GM18498 (cell line): ENCODE results near the gene SNF8.

ENCODE experiments used
- ATAC-seq: cut with Tn5 transposase; IDR thresholded peaks from one replicate; pipeline ENCODE4 v1.9.1; 2021; ENCODE audit warnings: mild to moderate bottlenecking, moderate library complexity; ENCODE audit not compliant: unreplicated experiment

The SNF8 gene

DNA sequence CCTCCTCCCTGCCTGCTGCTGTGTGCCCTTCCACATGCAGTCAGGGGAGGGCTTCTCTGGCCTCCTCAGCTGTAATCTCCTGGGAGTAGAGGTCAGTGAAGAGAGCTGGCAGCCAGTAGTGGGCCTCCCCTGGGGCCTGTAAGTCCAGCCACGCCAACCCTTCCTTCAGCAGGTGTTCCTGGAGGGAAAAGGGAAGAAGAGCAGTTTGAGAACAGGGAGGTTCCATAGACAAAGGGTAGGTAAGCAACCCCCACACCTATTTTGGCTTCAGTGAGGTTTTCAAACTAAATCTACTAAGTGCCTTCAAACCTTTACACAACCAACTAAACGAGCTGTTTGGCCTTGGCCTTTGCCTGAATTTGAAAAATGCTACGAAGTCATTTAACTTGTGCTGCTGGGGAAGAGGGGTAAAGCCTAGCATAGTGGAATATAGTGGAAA is 14.2 kb downstream of the SNF8 start:
- no peak for ATAC-seq

DNA sequence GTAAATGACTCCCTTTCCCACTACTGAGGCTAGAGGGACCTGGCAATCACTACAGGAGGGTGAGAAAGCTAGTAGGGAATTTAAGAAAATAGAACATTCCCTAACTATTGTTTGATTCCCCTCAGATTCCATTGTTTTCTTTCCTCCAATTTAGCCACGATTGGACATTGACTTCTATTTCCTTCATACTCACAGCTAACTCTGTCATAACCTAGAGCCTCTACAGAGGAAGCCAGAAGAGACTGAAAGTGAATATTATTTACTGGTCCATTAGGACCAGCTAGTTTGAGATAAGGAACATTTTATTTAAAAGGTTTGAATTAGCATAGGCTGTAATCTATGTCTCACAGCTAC is 14.9 kb downstream of the SNF8 start:
- ATAC-seq: no peak

DNA sequence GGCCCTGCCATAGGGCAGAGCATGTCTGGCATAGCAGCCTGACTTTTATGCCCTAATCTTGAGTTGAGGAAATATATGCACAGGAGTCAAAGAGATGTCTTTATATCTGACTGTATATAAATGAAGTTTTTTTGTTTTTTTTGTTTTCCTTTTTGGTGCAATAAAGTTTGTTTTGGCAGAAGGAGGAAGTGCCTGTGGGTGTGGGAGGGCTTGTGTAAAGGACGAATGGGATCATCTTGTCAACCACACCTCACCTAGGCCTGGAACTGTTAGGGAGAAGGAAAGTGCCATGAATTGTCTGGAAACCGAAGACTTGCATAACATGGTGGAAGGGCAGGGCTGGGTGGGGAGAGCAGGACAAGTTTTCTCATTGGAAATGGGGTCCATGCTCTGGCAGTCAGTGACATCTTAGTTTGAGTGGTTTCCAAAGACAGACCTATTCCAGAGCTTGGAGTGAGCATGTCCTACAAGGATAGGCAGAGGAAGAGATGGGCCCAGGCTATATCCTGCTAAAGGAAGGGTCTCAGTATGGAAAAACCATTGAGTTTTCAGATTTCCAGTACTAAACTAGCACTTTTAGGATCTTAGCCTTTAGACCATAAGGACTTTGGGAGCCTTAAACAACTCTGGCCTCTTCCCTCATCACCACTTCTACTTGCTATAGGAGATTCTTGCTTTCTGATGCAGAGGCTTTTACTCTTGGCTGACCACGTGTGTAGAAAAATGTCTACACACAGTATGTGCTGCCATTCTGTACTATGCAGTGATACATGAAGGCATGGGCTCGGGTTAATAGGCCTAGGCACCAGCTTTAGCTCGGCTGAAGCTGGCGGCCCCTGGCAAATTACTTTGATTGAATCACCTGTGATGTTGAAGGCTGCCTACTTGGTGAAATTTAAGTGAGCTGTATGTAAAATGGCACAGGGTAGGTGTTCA is 15.5 kb downstream of the SNF8 start:
- no peak for ATAC-seq

DNA sequence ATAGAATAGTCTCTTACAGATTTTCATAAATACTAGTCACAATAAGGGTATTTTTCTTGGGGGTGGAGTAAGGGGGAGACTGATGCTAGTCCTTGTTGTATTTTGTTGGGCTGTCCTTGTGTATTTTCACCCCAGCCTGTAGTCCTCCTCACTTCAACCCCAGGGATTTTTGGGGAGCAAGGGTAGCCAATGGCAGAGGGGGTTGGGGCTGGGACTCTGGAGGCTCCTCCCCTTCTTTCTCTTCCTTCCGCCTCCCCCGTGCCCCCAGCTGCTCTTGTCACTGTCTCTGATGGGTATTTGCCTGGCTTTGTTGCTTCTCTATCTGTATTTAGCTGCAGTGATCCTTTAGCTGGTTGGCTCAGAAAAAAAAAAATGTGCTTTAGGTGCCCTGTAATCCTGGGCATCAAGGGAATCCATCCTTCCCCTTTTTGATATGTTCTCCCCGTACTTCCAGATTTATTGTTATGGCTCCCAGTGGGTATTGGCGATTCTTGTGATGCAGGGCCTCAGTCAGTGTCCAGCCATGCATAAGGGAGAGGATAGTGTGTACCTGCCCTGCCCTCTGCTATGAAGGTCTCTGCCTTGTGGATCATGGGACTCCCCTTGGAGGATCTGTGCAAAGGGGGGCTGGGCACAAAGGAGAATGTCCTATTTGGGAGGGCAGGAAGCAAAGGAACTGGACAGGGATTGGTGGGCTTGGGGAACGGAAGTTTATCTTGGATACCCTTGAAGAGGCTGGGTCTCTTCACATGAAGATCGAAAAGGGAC is 16.5 kb downstream of the SNF8 start:
- ATAC-seq: no peak

DNA sequence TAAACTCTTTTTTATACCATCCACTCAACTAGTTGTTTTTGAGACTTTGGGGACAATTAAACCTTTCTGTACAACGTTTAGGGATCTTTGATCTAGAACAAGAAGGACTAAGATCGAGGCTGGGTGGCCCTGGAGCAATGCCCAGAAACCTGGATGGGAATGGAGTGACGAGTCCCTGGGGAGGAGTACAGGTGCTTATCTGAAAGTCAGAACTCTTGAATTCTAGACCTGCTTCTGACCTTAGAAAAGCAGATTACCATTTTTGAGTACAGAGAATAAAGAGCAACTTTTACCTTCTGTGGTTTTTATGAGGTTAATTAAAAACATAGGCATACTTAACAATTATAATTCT is 18.7 kb downstream of the SNF8 start:
- ATAC-seq: no peak

DNA sequence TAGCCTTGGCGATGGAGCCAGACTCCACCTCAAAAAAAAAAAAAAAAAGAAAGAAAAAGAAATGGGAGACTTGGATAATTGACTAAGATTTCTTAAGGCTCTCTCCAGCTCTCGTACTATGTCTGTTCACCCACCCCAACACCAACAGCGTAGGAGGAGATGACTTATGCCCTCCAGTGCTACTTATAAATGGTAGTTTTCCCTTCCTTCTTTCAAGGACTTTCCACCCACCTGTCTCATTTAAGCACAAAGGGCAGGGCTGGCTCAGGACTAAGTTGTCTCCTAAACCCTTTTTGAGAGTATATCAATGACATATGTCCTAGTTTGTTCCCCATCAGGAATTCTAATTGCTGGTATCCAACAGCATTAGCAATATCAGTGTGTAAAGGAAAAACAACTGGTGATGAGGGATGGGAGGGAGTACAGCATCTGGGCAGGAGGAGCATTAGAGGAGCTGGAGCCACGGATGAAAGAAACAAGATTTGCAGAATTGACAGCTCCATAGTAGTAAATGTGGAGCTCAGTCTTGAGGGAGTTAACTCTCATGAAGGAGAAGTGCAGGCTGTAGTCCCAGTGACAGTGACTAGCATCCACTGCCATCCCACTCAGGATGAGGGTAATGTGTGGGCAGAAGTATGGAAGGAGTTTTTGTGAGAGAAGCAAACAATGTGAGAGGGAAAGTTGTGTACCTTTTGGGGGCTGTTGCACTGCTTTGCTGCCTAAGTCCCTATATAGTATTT is 19.2 kb downstream of the SNF8 start:
- ATAC-seq: no peak

DNA sequence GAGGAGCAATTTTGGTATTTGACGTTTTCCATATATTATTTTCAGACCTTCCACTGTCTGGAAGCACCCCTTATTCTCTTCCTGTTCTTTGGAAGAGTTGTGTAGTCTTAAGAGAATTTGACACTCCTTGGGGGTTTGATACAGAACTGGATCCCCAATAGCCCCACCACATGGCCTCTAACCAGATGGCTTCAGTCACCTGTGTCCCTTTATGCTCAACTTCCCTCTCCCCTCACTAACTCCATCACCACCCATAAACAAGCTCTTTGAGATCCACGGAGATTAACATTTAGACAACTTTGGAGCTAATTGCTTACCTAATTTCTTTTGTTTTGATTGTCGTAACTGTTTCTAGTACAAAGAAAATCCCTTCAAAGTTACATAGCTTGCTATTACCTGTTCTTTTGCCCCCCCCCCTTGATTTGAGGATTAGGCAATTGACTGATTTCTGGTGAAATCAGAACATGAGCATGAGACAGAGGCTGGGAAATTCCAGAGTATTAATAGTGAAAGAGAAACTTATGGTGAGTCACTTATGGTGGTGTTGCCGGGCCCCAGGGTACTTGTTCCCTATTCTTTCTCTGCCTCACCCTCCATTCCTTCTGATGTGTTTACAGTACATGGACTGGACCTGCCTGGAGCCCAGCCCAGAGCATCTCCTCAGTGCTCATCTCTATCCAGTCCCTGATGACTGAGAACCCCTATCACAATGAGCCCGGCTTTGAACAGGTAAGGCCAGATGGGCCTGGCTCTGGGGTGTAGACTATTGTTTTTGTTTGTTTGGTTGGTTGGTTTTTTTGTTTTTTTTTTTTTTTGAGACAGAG is 29.0 kb downstream of the SNF8 start:
- peak; percentile 79 for ATAC-seq

DNA sequence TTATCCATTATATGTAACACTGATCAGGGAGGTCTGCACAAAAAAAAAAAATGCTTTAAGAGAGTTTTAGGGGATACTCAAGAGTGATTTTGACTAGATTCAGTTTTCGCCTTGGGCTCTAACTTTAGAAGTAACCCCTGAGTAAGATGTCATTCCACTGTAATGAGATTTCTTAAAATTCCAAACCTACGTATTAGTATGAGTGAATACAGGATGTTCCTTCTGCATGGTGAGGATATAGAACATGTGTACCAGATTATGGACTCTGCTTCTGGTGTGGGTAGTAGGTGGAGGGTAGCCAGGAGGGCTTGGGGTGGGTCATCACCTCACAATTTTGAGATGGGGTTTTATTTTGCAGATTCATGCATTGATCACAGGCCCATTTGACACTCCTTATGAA is 32.2 kb downstream of the SNF8 start:
- no peak for ATAC-seq

DNA sequence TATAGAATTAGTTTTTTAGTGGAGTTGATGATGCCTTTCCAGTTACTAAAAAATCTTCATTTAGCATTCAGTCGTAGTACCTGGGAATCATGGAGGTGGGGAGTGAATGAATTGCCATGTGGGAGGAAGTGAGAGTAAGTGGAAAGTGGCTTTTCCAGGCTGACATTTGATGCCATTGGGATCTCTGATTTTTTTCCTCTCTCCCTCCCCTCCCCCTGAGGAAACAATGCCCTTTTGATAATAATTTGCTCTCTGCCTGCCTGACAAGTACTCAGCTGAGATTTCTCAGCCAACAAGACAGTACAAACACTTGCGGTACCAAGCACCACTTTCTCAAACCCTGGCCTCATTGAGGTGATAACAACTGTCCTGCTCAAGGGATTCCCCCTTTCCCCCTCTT is 34.3 kb downstream of the SNF8 start:
- no peak for ATAC-seq

DNA sequence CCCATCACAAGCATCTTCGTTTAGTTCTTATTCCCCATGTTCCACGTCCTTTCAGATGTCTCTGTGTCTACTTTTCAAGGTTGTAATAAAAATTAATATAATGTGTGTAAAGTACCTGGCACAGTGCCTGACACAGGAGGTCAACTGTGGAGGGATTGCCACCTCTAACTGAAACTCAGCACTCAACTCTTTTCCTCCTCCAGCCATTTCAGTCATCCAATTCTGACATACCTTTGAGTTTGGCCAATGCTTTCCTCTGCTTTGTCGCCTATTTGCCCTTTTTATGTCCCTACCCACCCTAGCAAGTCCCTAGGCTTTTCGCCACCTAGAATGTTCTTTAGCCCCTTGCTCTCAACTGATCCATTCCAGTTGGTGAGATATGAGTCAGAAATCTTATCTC is 34.9 kb downstream of the SNF8 start:
- no peak for ATAC-seq

DNA sequence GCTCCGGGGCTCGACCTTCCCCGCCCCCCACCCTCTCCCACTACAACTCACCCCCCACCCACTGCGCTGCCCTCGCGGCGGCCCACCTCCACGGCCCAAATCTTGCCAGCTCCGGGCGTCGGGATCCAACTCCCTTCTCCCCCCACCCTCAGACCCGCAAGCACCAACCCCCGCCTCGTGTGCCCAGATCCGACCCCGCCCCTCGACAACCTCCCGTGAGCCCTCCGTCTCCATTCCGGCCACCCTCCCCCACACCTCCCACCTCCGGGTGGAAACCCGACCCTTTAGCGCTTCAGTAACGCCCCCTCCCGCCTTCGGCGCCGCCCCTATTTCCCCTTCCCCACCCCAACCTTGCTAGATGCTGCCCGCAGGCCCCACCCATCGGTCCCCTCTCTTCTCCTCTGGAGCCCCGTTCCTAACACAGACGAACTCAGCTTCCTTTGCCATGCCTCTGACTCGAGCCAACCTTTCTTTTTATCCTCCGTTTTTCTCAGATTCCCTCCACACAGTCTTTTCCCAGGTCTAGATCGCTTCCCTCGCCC is 35.7 kb downstream of the SNF8 start:
- peak; percentile 48 for ATAC-seq

DNA sequence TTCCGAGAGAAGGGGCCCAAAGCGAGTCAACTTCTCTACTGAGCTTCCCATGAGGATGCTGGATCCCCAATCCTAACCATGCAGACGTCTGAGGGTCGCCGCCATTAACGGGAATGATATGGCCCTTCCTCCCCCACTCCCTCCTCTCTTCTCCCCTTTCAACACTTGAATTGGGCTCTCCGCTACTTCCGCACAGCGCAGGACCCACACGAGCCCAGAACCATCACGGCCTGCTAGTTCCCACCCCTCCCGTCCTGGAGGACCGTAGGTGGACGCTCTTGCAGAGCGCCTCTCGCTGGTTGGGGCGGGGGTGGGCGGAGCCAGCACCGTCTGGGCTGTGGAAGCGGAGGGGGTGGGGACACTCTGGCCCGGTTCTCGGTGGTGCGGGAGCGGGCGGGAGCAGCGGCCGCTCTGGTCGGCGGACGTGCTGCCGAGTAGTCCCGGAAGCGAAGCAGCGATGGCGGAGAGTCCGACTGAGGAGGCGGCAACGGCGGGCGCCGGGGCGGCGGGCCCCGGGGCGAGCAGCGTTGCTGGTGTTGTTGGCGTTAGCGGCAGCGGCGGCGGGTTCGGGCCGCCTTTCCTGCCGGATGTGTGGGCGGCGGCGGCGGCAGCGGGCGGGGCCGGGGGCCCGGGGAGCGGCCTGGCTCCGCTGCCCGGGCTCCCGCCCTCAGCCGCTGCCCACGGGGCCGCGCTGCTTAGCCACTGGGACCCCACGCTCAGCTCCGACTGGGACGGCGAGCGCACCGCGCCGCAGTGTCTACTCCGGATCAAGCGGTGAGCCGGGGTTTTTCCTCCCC is 36.4 kb downstream of the SNF8 start, which contains the start of gene UBE2Z:
Gene UBE2Z, plus strand, starts transcription at position 361 of the 797 bp plus-strand sequence. Its CDS starts 97 bp downstream, at position 458.
- peak; percentile 78 for ATAC-seq

DNA sequence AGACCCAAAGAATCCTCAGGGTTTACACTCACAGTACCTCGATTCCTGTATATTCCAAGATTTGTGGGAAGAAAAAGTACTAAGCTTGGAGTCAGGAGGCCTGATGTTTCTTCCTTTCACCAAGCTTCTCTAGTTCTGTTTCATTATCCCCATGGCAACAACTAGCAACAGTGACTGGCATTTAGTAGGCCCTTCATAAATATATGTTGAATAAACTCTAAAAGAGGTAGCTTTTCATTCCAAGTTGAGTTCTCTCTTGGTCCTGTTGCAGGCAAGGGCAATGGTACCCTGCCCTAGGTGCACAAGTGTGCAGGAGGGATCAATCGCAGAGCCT is 37.0 kb downstream of the SNF8 start:
- no peak for ATAC-seq

DNA sequence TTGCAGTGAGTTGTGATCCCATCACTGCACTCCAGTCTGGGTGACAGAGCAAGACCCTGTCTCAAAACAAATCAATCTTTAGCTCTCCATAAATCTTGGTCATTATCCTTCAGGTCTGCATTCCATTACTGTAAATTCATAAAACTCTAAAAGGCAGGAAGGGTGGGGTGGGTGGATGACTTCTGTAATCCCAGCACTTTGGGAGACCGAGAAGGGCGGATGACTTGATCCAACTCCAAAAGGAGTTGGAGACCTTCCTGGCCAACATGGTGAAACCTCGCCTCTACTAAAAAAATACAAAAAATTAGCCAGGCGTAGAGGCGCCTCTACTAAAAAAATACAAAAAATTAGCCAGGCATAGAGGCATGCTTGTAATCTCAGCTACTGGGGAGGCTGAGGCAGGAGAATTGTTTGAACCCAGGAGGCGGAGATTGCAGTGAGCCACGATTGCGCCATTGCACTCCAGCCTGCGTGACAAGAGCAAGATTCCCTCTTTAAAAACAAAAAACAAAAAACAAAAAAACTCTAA is 38.6 kb downstream of the SNF8 start:
- no peak for ATAC-seq

DNA sequence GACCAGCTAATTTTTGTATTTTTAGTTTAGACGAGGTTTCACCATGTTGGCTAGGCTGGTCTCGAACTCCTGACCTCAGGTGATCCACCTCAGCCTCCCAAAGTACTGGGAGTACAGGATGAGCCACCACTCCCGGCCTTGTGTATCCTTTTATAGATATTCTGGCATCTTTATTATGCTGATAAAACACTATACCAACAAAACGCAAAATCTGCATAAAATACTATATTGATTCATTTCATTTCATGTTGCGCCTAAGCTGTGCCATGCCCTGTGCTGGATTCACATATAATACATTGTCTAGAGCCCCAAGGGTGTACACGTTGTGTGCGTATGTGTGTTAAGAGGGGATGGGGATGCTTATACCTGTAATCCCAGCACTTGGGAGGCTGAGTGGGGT is 40.2 kb downstream of the SNF8 start:
- ATAC-seq: no peak

DNA sequence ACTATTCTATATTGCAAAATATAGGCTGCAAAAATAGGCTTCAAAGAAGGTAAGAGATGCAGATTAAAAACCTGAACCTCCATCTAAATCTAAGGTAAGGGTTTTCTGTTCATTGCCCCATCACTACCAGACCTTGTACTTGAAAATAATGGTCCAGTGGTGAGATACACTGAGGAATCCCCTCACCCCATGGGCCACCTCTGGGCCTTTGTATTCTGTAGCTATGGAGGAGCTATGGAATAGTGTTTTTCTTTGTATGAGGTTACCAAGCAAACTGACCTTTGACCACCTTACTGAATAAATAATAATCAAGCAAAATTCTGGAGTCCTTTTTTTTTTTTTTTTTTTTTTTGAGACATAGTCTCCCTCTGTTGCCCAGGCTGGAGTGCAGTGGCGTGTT is 41.2 kb downstream of the SNF8 start:
- ATAC-seq: no peak

DNA sequence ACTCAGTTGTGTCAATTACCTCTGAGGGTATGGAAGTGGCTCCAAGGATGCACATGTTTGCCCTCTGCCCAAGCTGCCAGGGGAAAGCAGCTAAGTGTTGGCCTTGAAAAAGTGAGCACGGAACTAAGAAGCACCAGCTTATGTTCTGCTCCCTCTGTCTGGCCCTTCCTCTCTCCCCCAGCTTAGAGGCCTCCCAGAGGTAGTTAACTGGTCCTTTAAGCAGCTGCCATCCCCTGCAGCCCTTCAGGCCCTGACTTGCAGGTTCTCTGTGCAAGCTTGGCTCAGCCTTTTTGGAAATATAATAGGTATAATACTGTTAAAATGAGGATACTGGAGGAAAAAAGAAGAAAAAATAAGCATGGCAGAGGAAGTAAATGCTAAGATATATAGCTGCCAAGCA is 43.4 kb downstream of the SNF8 start:
- ATAC-seq: no peak

DNA sequence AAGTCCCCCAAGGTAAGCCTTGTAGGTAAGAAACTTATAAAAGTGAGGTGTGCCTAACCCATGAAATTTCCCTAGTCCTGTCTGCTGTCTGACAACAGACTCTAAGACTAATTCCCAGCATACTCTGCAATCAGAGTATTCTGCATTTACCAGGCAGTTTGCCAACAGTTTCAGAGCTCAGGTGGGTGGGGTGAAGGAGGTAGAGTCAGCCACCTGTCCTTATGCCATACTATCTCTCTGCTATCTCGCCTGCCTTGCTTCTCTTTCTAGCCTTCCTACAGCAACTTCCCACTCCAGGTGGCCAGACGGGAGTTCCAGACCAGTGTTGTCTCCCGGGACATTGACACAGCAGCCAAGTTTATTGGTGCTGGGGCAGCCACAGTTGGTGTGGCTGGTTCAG is 49.8 kb downstream of the SNF8 start:
- no peak for ATAC-seq
